Measurements from ENCODE around the gene ANO10. TPM values are rescaled to one million over a fixed set of nuclear protein-coding genes. Genes with fewer than 3 reads are reported as not detected.

Gene ANO10
- total and polyA plus RNA-seq, 2 of the 8 experiments (the other 6 are each of a cell fraction or from before 2014, with no cell fraction given): 38.0 to 53.2 TPM

- no peak overlapping the region for H2BK12ac ChIP-seq (ENCODE audit: low read depth, low read length)
- no peaks in the 10 kb centered on the region for H3K79me2 ChIP-seq (ENCODE audit: control insufficient read depth in 1 of 2, insufficient read depth in 2 of 2, low read length in 2 of 2)
- H2BK15ac ChIP-seq (ENCODE audit: low read length): no peak overlapping the region
- no peak overlapping the region for H2BK120ac ChIP-seq (replicated peaks; ENCODE audit: low read depth, low read length)
- no peaks in the 10 kb centered on the region for H3K79me1 ChIP-seq (ENCODE audit: low read depth, low read length)
- no peak overlapping the region for H2AK5ac ChIP-seq (ENCODE audit: low read depth, low read length)
- H4K91ac ChIP-seq (replicated peaks; ENCODE audit: insufficient read length, low read length): no peak overlapping the region
- no peak overlapping the region for H3K4me3 ChIP-seq (ENCODE audit: extremely low read depth in 1 of 4, insufficient read depth in 2 of 4, low read depth in 3 of 4, low read length in 4 of 4)
- H2BK20ac ChIP-seq (ENCODE audit: low read length): no peak overlapping the region
- H3K56ac ChIP-seq (replicated peaks; ENCODE audit: insufficient read length, low read depth, low read length): no peak overlapping the region
- no peak overlapping the region for H3K4me2 ChIP-seq (ENCODE audit: insufficient read depth in 1 of 2, low read depth in 2 of 2, low read length in 2 of 2)
- peaks cover 2 to 14% (median 11%) of the 10 kb centered on the region in 4 experiments; a peak in 4 of 8 replicates for H3K36me3 ChIP-seq (ENCODE audit: control insufficient read depth in 2 of 4, insufficient read depth in 4 of 4, low read length in 3 of 4)
- H3K27me3 ChIP-seq (replicated peaks in 1 of 4; ENCODE audit: control insufficient read depth in 3 of 4, extremely low read depth in 1 of 4, insufficient read depth in 3 of 4, low read length in 3 of 4): peaks cover 0 to 3% (median 0%) of the 10 kb centered on the region in 4 experiments; a peak in 1 of 7 replicates
- H3K18ac ChIP-seq (ENCODE audit: extremely low read depth, low read length): no peak overlapping the region
- no peak for FAIRE-seq
- H3K4me1 ChIP-seq (replicated peaks in 1 of 4; ENCODE audit: control insufficient read depth in 3 of 4, insufficient read depth in 4 of 4, low read length in 3 of 4): peaks cover 0 to 5% (median 1%) of the 10 kb centered on the region in 4 experiments; a peak in 5 of 7 replicates
- no peaks in the 10 kb centered on the region for H3K9me3 ChIP-seq (ENCODE audit: insufficient read depth in 2 of 2, low read depth in 1 of 2, low read length in 1 of 2)
- H3K4ac ChIP-seq (replicated peaks; ENCODE audit: insufficient read length, low read depth, low read length): no peak overlapping the region
- H4K8ac ChIP-seq (ENCODE audit: extremely low read depth, insufficient read depth, low read length): no peak overlapping the region
- H3K9ac ChIP-seq (replicated peaks in 1 of 4; ENCODE audit: extremely low read depth in 1 of 4, low read depth in 3 of 4, low read length in 3 of 4): no peak overlapping the region
- DNase-seq (ENCODE audit: low read depth in 1 of 2, low spot score in 2 of 2): no peak
- POLR2A ChIA-PET (ENCODE audit: partially characterized antibody): interaction anchor here (1.2 kb wide), 2 partner anchors 11 to 13 kb away, joined by 3 to 5 read pairs; no protein-coding TSS in a partner anchor
- no peak overlapping the region for H2AFZ ChIP-seq (ENCODE audit: low read length)
- H3K27ac ChIP-seq (ENCODE audit: low read depth, low read length): no peak overlapping the region
- no peak overlapping the region for H3K14ac ChIP-seq (ENCODE audit: insufficient read length)
- TF ChIP-seq CHD1 (IDR thresholded peaks at IDR 0.05; ENCODE audit: low read depth, low read length) (no peak), CTBP2 (IDR thresholded peaks at IDR 0.05; ENCODE audit: borderline replicate concordance, insufficient read depth, insufficient read length, low read length) (no peak), ATF2 (IDR thresholded peaks at IDR 0.05; ENCODE audit: low read length) (no peak), EP300 (IDR thresholded peaks at IDR 0.05; ENCODE audit: borderline replicate concordance in 1 of 2, low read depth in 2 of 2, low read length in 2 of 2) (no peak), SIRT6 (IDR thresholded peaks at IDR 0.05; ENCODE audit: low read length) (no peak), SP2 (IDR thresholded peaks at IDR 0.05; ENCODE audit: low read length) (no peak)
- CTCF ChIA-PET (ENCODE audit: partially characterized antibody): interaction anchor here (0.6 to 1.0 kb wide), 2 partner anchors 117 to 153 kb away, joined by 3 read pairs; no protein-coding TSS in a partner anchor
- no peak overlapping the region for H2BK5ac ChIP-seq (ENCODE audit: low read depth, low read length)
- no peaks in the 10 kb centered on the region for H3K23me2 ChIP-seq (ENCODE audit: low read depth, low read length)
- no peak overlapping the region for H4K5ac ChIP-seq (ENCODE audit: insufficient read length, low read depth, low read length)
- no peaks in the 10 kb centered on the region for H4K20me1 ChIP-seq (replicated peaks in 1 of 2; ENCODE audit: control insufficient read depth in 1 of 2, insufficient read depth in 2 of 2, low read length in 2 of 2)
- H3K23ac ChIP-seq (ENCODE audit: insufficient read length): no peak overlapping the region
- WGBS, 2 experiments (ENCODE audit: extremely low coverage in 1 of 2, insufficient coverage in 1 of 2, insufficient read length in 1 of 2, insufficient replicate concordance in 2 of 2, low coverage in 1 of 2, low lambda C conversion rate in 2 of 2, missing lambda C conversion rate in 1 of 2): 94% methylated on average over 11 of the region's 11 CpGs; no CpG with 5 or more reads in 1 of the 2 experiments
Measured at GRCh38 chr3:43348350-43348749, 273.5 kb downstream of the ANO10 start.

Measured in H1 (cell line).